ENCODE data around the gene PPP4R3A. TPM values are rescaled to one million over a fixed set of nuclear protein-coding genes. Genes with fewer than 3 reads are reported as not detected.
"Not testable (repeated sequence)": the region's sequence is repeated elsewhere in the genome, so short reads cannot be mapped to it uniquely, and the experiment has no call there.

The PPP4R3A gene
- total and polyA plus RNA-seq, 2 donors from 2014 or later: 29.0 to 86.5 TPM

DNA sequence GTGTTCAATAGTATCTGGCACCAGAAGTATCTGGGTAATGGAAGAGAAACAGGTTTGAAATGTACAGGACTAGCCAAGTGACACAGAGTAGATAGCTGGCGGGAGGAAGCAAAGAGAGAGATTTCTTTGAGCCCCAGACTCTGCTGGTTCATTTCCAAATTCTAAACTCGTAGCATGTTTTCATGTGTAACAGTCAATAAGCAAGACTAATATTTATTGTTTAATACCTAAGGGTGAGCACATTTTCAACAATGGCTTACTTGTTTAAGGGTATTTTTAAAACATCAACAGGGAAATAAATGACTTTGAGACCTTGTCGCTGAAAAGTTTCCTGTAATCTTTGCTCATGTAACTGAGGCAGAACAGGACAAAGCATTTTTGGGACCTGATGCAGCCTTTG, 80.7 kb downstream of the PPP4R3A start:
- no peak for DNase-seq
- Histone ChIP-seq H3K4me1 (ENCODE audit: control insufficient read depth in 2 of 3, insufficient read depth in 2 of 3, low read depth in 1 of 3, low read length in 3 of 3) (no peaks in the 10 kb centered on the region), H3K36me3 (ENCODE audit: control insufficient read depth in 2 of 3, insufficient read depth in 3 of 3, low read length in 3 of 3) (no peaks in the 10 kb centered on the region), H3K9me3 (ENCODE audit: control insufficient read depth in 2 of 3, insufficient read depth in 1 of 3, low read length in 3 of 3) (no peaks in the 10 kb centered on the region), H3K4me3 (ENCODE audit: low read length in 3 of 3) (no peak overlapping the region), H3K27ac (ENCODE audit: low read depth in 2 of 2, low read length in 2 of 2) (no peak overlapping the region), H3K9ac (ENCODE audit: low read length in 3 of 3) (no peak overlapping the region), H3K27me3 (ENCODE audit: control insufficient read depth, insufficient read depth, low read length) (no peaks in the 10 kb centered on the region)
- intact Hi-C loops (cut with DNase I): no loop called here
- no peak for TF ChIP-seq CTCF (IDR thresholded peaks at IDR 0.05; ENCODE audit: borderline replicate concordance, extremely low read depth, insufficient read depth)
- FAIRE-seq: no peak

- DNase-seq; H3K27me3 ChIP-seq (ENCODE audit: control insufficient read depth, insufficient read depth, low read length); FAIRE-seq; intact Hi-C loops (cut with DNase I); H3K4me1 ChIP-seq (ENCODE audit: control insufficient read depth in 2 of 3, insufficient read depth in 2 of 3, low read depth in 1 of 3, low read length in 3 of 3); H3K9me3 ChIP-seq (ENCODE audit: control insufficient read depth in 2 of 3, insufficient read depth in 1 of 3, low read length in 3 of 3); H3K4me3 ChIP-seq (ENCODE audit: low read length in 3 of 3); H3K9ac ChIP-seq (ENCODE audit: low read length in 3 of 3); H3K36me3 ChIP-seq (ENCODE audit: control insufficient read depth in 2 of 3, insufficient read depth in 3 of 3, low read length in 3 of 3); H3K27ac ChIP-seq (ENCODE audit: low read depth in 2 of 2, low read length in 2 of 2): not testable (repeated sequence)
These were observed 81.2 kb downstream of the PPP4R3A start for GRCh38 chr14:91428931-91429330.

DNA sequence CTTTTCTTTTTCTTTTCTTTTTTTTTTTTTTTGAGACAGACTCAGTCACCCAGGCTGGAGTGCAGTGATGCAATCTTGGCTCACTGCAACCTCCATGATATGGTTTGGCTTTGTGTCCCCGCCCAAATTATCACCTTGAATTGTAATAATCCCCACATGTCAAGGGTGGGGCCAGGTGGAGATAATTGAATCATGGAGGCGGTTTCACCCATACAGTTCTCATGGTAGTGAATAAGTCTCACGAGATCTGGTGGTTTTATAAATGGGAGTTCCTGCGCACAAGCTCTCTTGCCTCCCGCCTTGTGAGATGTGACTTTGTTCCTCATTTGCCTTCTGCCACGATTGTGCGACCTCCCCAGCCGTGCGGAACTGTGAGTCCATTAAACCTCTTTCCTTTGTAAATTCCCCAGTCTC, 84.6 kb downstream of the PPP4R3A start:
- intact Hi-C loops (cut with DNase I); FAIRE-seq; H3K36me3 ChIP-seq (ENCODE audit: control insufficient read depth in 2 of 3, insufficient read depth in 3 of 3, low read length in 3 of 3): not testable (repeated sequence)

DNA sequence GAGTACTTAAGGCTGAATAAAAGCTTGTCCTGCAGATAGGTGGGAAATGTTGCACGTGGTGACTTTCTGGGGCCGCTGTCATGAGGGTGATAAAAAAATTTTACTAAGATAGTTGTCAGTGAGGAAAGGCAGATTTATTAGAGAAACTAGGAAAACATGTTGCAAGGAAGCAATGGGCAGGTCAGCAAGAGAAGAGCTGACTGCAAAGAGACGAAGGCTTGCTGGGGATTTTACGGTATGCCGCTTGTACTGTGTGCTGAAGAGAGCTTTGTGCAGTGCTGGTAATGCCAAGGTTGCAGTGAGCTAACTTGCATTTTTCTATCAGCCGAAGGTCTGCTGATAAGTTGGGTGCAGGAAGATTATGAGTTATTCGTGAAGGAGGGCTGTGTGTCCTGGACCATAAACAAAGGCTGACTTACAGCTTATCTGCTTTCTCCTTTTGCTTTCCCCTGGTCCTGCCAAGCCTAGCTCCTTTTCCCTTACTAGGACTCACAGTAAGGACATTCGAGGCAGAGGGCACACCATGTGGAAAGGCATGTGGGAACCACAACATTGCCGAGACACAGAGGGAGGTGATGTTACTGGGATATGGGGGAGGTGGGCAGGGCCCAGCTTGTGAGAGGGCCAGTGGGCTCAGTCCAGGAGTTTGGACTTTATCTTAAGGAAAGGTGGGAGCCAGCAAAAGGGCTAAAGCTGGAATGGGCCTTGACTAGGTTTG, 85.1 kb downstream of the PPP4R3A start:
- H3K27me3 ChIP-seq (ENCODE audit: control insufficient read depth, insufficient read depth, low read length): no peaks in the 10 kb centered on the region
- TF ChIP-seq CTCF (IDR thresholded peaks at IDR 0.05; ENCODE audit: borderline replicate concordance, extremely low read depth, insufficient read depth): no peak
- no peak overlapping the region for H3K4me3 ChIP-seq (ENCODE audit: low read length in 3 of 3)
- no peaks in the 10 kb centered on the region for H3K36me3 ChIP-seq (ENCODE audit: control insufficient read depth in 2 of 3, insufficient read depth in 3 of 3, low read length in 3 of 3)
- no peaks in the 10 kb centered on the region for H3K4me1 ChIP-seq (ENCODE audit: control insufficient read depth in 2 of 3, insufficient read depth in 2 of 3, low read depth in 1 of 3, low read length in 3 of 3)
- no peak overlapping the region for H3K27ac ChIP-seq (ENCODE audit: low read depth in 2 of 2, low read length in 2 of 2)
- no peaks in the 10 kb centered on the region for H3K9me3 ChIP-seq (ENCODE audit: control insufficient read depth in 2 of 3, insufficient read depth in 1 of 3, low read length in 3 of 3)
- no peak overlapping the region for H3K9ac ChIP-seq (ENCODE audit: low read length in 3 of 3)
- DNase-seq (no peak), FAIRE-seq (no peak)
- intact Hi-C loops (cut with DNase I): no loop called here

More for the DNA sequence above, 84.6 kb downstream of the PPP4R3A start:
- H3K27ac ChIP-seq (ENCODE audit: low read depth in 2 of 2, low read length in 2 of 2); H3K27me3 ChIP-seq (ENCODE audit: control insufficient read depth, insufficient read depth, low read length); H3K4me3 ChIP-seq (ENCODE audit: low read length in 3 of 3); H3K4me1 ChIP-seq (ENCODE audit: control insufficient read depth in 2 of 3, insufficient read depth in 2 of 3, low read depth in 1 of 3, low read length in 3 of 3); H3K9me3 ChIP-seq (ENCODE audit: control insufficient read depth in 2 of 3, insufficient read depth in 1 of 3, low read length in 3 of 3); H3K9ac ChIP-seq (ENCODE audit: low read length in 3 of 3); DNase-seq: not testable (repeated sequence)

Data from kidney (tissue), 14 donors.